ENCODE data around the gene MPP1. TPM values are rescaled to one million over a fixed set of nuclear protein-coding genes. Genes with fewer than 3 reads are reported as not detected.

MPP1 gene
- polyA plus RNA-seq, 1 of the 3 experiments (the other 2 are of a cell fraction): 13.3 TPM

DNA sequence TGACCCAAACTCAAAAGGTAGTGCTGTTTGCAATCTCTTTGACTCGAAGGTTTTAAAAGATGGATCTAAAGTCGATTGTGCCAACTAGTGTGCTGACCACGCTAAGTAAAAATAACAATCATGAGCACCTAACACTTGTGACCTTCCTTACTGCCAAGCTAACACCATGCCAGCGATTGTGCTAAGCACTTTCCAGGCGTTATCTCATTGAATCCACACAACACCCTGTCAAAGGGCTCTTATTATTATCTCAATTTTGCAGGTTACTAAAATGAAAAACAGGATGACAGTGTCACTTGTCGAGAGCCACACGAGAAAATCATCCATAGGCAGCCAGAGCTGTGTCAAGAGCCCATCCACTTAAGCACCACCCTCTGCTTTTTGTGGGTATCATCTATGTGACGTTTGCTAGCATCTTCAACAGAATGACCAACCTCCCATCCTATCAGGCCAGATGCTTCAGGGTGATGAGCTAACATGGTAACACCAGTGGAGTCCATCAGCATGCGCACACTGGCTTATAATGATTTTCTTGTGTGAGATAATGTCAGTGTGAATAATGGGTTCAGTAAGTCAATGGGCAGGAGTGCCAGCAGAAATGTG, 53.5 kb downstream of the MPP1 start:
- no peak overlapping the region for H3K9ac ChIP-seq
- H3F3A ChIP-seq (replicated peaks; ENCODE audit: insufficient read depth): no peaks in the 10 kb centered on the region
- no peaks in the 10 kb centered on the region for H4K20me1 ChIP-seq (ENCODE audit: insufficient read depth)
- ChIA-PET POLR2A (interaction anchor here (0.7 kb wide), 1 partner anchor 11 kb away, joined by 3 read pairs; the partner anchor contains the start of gene DKC1), CTCF (interaction anchor here (1.2 to 1.4 kb wide), 2 partner anchors 11 to 12 kb away, joined by 3 to 4 read pairs; partner anchors contain the start of gene DKC1)
- H2AFZ ChIP-seq (ENCODE audit: low read depth): no peak overlapping the region; the same call in 1 of the 2 replicates
- H3K4me1 ChIP-seq (ENCODE audit: control insufficient read depth in 1 of 2, insufficient read depth in 2 of 2, low read depth in 1 of 2, low read length in 1 of 2): peaks cover 0 to 2% of the 10 kb centered on the region in 2 experiments; a peak in 1 of 4 replicates
- WGBS (ENCODE audit: low lambda C conversion rate): 29% methylated on average over 9 of the region's 9 CpGs
- TF ChIP-seq NFIC (IDR thresholded peaks at IDR 0.05; ENCODE audit: borderline replicate concordance) (no peak), MEF2A (IDR thresholded peaks at IDR 0.05; ENCODE audit: borderline replicate concordance, low read depth) (no peak), RAD21 (IDR thresholded peaks at IDR 0.05; ENCODE audit: low read length) (no peak), RCOR1 (IDR thresholded peaks at IDR 0.05; ENCODE audit: low read length) (no peak), ZBTB33 (IDR thresholded peaks at IDR 0.05; ENCODE audit: borderline replicate concordance, low read depth) (no peak), CHD2 (IDR thresholded peaks at IDR 0.05; ENCODE audit: low read length, partially characterized antibody) (no peak), EZH2phosphoT487 (IDR thresholded peaks at IDR 0.05; ENCODE audit: borderline replicate concordance, low read depth) (no peak)
- peaks cover 13% of the 10 kb centered on the region; the same call in 1 of the 2 replicates for H3K27me3 ChIP-seq (ENCODE audit: insufficient read depth)
- H3K9me2 ChIP-seq: no peaks in the 10 kb centered on the region
- DNase-seq: no peak
- no peak overlapping the region for H3K4me3 ChIP-seq (ENCODE audit: low read depth in 2 of 2, low read length in 1 of 2)
- no peak overlapping the region for H3K27ac ChIP-seq (ENCODE audit: low read depth in 2 of 2, low read length in 1 of 2)
- H3K9me3 ChIP-seq: no peaks in the 10 kb centered on the region
- no peaks in the 10 kb centered on the region for H3K79me2 ChIP-seq (ENCODE audit: insufficient read depth)
- H3K4me2 ChIP-seq: no peak overlapping the region
- no peaks in the 10 kb centered on the region for H3K36me3 ChIP-seq (replicated peaks in 1 of 2; ENCODE audit: control insufficient read depth in 1 of 2, insufficient read depth in 2 of 2, low read length in 1 of 2)

DNA sequence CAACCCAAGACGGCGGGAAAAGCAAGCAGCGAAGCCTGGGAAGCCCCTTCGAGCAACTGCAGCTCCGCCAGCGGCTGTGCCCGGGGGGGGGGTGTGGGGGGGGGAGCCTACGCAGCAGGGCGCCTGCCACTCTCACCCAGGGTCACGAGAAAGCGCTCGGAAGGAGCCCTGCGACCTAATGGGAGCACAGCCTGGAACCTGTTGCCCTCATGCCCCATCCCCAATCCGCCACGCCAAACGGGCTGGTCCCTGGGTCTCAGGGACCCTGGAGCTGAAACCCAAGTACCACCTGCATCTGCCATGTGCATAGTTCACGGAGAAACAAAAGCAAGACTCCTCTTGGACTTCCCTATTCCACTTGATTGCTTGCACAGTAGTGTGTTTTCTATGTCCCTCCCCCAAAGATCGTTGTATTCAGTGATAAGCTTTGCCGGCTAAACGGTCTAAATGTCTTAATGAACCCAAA, 54.0 kb downstream of the MPP1 start:
- Histone ChIP-seq H2AFZ (ENCODE audit: low read depth) (no peak overlapping the region; the same call in 1 of the 2 replicates), H3K9me3 (no peaks in the 10 kb centered on the region), H3K9me2 (no peaks in the 10 kb centered on the region), H3K27ac (ENCODE audit: low read depth in 2 of 2, low read length in 1 of 2) (no peak overlapping the region), H3K79me2 (ENCODE audit: insufficient read depth) (no peaks in the 10 kb centered on the region), H3K4me3 (ENCODE audit: low read depth in 2 of 2, low read length in 1 of 2) (peak overlapping the region in 1 of 2 experiments; percentile 48; a peak in 2 of 4 replicates), H3F3A (replicated peaks; ENCODE audit: insufficient read depth) (no peaks in the 10 kb centered on the region), H3K4me2 (no peak overlapping the region), H3K4me1 (ENCODE audit: control insufficient read depth in 1 of 2, insufficient read depth in 2 of 2, low read depth in 1 of 2, low read length in 1 of 2) (peaks cover 0 to 2% of the 10 kb centered on the region in 2 experiments; a peak in 1 of 4 replicates), H3K9ac (no peak overlapping the region), H3K36me3 (replicated peaks in 1 of 2; ENCODE audit: control insufficient read depth in 1 of 2, insufficient read depth in 2 of 2, low read length in 1 of 2) (no peaks in the 10 kb centered on the region), H3K27me3 (ENCODE audit: insufficient read depth) (peaks cover 13% of the 10 kb centered on the region; the same call in 1 of the 2 replicates), H4K20me1 (ENCODE audit: insufficient read depth) (no peaks in the 10 kb centered on the region)
- DNase-seq: no peak
- no peak for TF ChIP-seq SMC3 (IDR thresholded peaks at IDR 0.05; ENCODE audit: low read depth, low read length)
- TF ChIP-seq, protein P1, sequence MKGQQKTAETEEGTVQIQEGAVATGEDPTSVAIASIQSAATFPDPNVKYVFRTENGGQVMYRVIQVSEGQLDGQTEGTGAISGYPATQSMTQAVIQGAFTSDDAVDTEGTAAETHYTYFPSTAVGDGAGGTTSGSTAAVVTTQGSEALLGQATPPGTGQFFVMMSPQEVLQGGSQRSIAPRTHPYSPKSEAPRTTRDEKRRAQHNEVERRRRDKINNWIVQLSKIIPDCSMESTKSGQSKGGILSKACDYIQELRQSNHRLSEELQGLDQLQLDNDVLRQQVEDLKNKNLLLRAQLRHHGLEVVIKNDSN (IDR thresholded peaks at IDR 0.05; ENCODE audit: borderline replicate concordance, low read depth): no peak
- no peak for TF ChIP-seq NFIC (IDR thresholded peaks at IDR 0.05; ENCODE audit: borderline replicate concordance)
- TF ChIP-seq, protein P2, sequence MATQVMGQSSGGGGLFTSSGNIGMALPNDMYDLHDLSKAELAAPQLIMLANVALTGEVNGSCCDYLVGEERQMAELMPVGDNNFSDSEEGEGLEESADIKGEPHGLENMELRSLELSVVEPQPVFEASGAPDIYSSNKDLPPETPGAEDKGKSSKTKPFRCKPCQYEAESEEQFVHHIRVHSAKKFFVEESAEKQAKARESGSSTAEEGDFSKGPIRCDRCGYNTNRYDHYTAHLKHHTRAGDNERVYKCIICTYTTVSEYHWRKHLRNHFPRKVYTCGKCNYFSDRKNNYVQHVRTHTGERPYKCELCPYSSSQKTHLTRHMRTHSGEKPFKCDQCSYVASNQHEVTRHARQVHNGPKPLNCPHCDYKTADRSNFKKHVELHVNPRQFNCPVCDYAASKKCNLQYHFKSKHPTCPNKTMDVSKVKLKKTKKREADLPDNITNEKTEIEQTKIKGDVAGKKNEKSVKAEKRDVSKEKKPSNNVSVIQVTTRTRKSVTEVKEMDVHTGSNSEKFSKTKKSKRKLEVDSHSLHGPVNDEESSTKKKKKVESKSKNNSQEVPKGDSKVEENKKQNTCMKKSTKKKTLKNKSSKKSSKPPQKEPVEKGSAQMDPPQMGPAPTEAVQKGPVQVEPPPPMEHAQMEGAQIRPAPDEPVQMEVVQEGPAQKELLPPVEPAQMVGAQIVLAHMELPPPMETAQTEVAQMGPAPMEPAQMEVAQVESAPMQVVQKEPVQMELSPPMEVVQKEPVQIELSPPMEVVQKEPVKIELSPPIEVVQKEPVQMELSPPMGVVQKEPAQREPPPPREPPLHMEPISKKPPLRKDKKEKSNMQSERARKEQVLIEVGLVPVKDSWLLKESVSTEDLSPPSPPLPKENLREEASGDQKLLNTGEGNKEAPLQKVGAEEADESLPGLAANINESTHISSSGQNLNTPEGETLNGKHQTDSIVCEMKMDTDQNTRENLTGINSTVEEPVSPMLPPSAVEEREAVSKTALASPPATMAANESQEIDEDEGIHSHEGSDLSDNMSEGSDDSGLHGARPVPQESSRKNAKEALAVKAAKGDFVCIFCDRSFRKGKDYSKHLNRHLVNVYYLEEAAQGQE (IDR thresholded peaks at IDR 0.05; ENCODE audit: low read depth, low read length): no peak
- no peak for TF ChIP-seq RFX5 (IDR thresholded peaks at IDR 0.05; ENCODE audit: low read length)
- no peak for TF ChIP-seq EZH2phosphoT487 (IDR thresholded peaks at IDR 0.05; ENCODE audit: borderline replicate concordance, low read depth)
- no peak for TF ChIP-seq FOXM1 (IDR thresholded peaks at IDR 0.05; ENCODE audit: low read depth)
- POLR2A ChIA-PET: no interaction called here
- WGBS (ENCODE audit: low lambda C conversion rate): 26% methylated on average over 15 of the region's 20 CpGs
- CTCF ChIA-PET: interaction anchor here (0.9 to 1.4 kb wide), 2 partner anchors 11 to 35 kb away, joined by 3 to 4 read pairs; partner anchors contain the start of gene DKC1

All from SK-N-SH (cell line).